Liver (tissue), 3 donors: ENCODE measurements around the gene COPS7A.

Experiments used
- EGR1 ChIP-seq, 2 donors: IDR thresholded peaks; 2 replicates each; pipeline ENCODE4 v1.6.1; 2016 to 2018; ENCODE audit warnings: antibody characterized with exemption in 2 of 2, low read depth in 2 of 2
- RAD21 ChIP-seq, 2 donors: IDR thresholded peaks; 2 replicates each; pipeline ENCODE4 v1.6.1; 2016; ENCODE audit warnings: antibody characterized with exemption in 2 of 2, mild to moderate bottlenecking in 2 of 2
- TF ChIP-seq, protein P1 (sequence below): fragments of 150-350 bp; IDR thresholded peaks from 2 replicates; pipeline ENCODE4 v1.5.1; 2017; ENCODE audit warnings: improper control_type of control experiment, low read depth, low read length; ENCODE audit not compliant: missing input control
- donor health status: healthy.
- donor health status: healthy.

DNA sequence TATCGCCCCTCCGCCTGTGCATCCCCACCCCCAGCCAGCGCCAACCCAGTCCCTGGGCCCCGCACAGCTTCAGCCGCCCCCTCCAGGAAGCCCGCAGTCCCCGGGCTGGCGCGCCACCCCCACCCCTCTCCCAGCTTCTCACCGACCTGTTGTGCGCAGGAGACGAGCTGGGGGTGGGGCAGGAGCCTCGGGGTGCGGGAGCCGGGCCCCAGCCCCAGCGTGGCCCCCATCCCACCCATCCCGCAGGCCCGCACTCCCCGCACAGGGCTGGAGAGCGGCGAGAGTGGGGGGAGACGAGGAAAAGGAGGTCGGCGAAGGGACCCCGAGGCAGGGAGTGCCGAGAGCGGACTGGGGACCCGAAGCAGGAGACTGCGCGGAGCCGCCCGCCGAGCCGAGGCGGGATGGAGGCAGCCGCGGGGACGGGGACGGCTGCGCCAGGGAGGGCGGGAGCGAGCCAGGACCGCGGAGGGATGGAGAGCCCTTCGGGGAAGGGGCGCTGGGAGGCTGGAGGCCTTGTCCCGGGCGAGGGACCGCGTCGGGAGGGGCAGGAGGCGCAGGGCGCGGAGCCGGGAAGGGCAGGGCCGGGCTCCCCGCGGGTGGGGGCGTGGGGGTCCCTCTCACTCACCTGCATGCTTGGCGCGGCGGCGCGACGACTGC is 23.7 kb upstream of the COPS7A start:
- no peak for TF ChIP-seq EGR1 (IDR thresholded peaks at IDR 0.05; ENCODE audit: low read depth in 2 of 2)
- TF ChIP-seq, protein P1, sequence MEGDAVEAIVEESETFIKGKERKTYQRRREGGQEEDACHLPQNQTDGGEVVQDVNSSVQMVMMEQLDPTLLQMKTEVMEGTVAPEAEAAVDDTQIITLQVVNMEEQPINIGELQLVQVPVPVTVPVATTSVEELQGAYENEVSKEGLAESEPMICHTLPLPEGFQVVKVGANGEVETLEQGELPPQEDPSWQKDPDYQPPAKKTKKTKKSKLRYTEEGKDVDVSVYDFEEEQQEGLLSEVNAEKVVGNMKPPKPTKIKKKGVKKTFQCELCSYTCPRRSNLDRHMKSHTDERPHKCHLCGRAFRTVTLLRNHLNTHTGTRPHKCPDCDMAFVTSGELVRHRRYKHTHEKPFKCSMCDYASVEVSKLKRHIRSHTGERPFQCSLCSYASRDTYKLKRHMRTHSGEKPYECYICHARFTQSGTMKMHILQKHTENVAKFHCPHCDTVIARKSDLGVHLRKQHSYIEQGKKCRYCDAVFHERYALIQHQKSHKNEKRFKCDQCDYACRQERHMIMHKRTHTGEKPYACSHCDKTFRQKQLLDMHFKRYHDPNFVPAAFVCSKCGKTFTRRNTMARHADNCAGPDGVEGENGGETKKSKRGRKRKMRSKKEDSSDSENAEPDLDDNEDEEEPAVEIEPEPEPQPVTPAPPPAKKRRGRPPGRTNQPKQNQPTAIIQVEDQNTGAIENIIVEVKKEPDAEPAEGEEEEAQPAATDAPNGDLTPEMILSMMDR, result no peak
- TF ChIP-seq RAD21 (IDR thresholded peaks at IDR 0.05), result no peak
